Measurements from ENCODE around the gene NDST4. TPM values are rescaled to one million over a fixed set of nuclear protein-coding genes. Genes with fewer than 3 reads are reported as not detected.

The NDST4 gene
- total RNA-seq, 1 donor from 2014 or later = 0.11 TPM

DNA sequence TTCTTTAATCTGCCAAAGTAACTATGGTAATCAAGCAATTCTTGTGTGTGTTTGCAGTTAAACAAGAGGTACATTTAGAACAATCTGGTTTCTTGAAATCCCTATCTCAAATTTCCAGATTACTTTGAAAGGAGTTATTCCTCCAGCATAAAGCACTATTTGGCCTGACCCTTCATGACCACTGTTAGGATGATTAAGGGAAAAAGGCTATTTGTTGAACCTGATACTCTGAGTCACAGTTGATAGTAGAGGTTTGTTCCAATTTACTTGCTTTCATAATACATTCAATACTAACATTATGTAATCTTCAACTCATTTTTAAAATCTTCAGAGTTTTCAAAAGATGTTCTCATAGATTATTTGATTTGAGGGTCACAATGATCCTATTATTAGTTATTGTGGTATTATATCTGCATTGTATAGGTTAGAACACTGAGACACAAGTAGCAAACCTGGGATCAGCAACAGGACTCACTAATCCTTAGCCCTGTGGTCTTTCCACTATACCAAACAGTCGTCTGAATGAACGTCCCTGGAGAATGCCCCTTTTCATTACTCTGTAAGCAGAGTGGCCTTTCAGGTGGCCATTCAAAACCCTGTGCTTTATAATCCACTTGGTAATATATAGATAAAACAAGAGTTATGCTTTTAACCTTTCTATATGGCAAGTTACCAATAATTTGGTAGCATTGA is 8.1 kb upstream of the NDST4 start:
- Histone ChIP-seq H3K9me3 (replicated peaks) (no peaks in the 10 kb centered on the region), H3K36me3 (no peaks in the 10 kb centered on the region), H3K4me1 (no peaks in the 10 kb centered on the region), H3K4me3 (no peak overlapping the region), H3K27me3 (ENCODE audit: low read depth) (no peaks in the 10 kb centered on the region), H3K27ac (replicated peaks) (no peak overlapping the region)
- no peak for DNase-seq
- intact Hi-C loops (cut with micrococcal nuclease) = no loop called here
- TF ChIP-seq, protein P1, sequence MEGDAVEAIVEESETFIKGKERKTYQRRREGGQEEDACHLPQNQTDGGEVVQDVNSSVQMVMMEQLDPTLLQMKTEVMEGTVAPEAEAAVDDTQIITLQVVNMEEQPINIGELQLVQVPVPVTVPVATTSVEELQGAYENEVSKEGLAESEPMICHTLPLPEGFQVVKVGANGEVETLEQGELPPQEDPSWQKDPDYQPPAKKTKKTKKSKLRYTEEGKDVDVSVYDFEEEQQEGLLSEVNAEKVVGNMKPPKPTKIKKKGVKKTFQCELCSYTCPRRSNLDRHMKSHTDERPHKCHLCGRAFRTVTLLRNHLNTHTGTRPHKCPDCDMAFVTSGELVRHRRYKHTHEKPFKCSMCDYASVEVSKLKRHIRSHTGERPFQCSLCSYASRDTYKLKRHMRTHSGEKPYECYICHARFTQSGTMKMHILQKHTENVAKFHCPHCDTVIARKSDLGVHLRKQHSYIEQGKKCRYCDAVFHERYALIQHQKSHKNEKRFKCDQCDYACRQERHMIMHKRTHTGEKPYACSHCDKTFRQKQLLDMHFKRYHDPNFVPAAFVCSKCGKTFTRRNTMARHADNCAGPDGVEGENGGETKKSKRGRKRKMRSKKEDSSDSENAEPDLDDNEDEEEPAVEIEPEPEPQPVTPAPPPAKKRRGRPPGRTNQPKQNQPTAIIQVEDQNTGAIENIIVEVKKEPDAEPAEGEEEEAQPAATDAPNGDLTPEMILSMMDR (IDR thresholded peaks at IDR 0.05; ENCODE audit: borderline replicate concordance) = no peak

DNA sequence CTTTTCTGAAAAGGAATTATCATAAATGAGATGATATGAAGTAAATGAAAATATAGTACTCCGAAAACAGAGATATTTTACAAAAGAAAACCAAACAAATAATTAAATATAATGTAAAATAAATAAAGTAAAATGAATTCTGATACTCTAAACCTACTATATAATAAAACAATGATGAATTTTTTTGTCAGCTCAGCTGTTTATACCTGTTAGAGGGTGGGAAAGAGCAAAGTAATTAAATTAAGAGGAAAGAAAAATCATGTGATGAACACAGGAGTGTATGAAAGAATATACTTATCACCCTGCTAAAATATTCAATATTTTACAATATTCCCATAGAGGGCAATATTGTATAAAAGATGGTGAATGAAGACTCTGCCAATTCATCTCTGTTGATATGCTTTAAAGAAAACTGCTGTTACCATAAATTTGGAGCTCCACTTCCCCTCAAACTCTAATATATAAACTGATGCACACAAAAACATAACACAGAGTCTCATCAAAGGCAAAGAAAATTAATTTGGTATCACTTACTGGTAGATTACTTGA is 6.5 kb upstream of the NDST4 start:
- no peaks in the 10 kb centered on the region for H3K4me1 ChIP-seq
- H3K36me3 ChIP-seq = no peaks in the 10 kb centered on the region
- TF ChIP-seq, protein P1 (IDR thresholded peaks at IDR 0.05; ENCODE audit: borderline replicate concordance) = no peak
- H3K27ac ChIP-seq (replicated peaks) = no peak overlapping the region
- no peaks in the 10 kb centered on the region for H3K27me3 ChIP-seq (ENCODE audit: low read depth)
- intact Hi-C loops (cut with micrococcal nuclease) = no loop called here
- DNase-seq = no peak
- H3K9me3 ChIP-seq (replicated peaks) = no peaks in the 10 kb centered on the region
- no peak overlapping the region for H3K4me3 ChIP-seq

GRCh38 chr4:115117651-115118050 is 4.2 kb upstream of the NDST4 start:
- DNase-seq = no peak
- no peaks in the 10 kb centered on the region for H3K36me3 ChIP-seq
- H3K27ac ChIP-seq (replicated peaks) = no peak overlapping the region
- H3K9me3 ChIP-seq (replicated peaks) = no peaks in the 10 kb centered on the region
- TF ChIP-seq, protein P1 (IDR thresholded peaks at IDR 0.05; ENCODE audit: borderline replicate concordance) = no peak
- no peaks in the 10 kb centered on the region for H3K4me1 ChIP-seq
- no peaks in the 10 kb centered on the region for H3K27me3 ChIP-seq (ENCODE audit: low read depth)
- H3K4me3 ChIP-seq = no peak overlapping the region
- intact Hi-C loops (cut with micrococcal nuclease) = no loop called here

GRCh38 chr4:115110191-115111181 is 2.9 kb downstream of the NDST4 start:
- H3K36me3 ChIP-seq = no peaks in the 10 kb centered on the region
- H3K4me3 ChIP-seq = no peak overlapping the region
- TF ChIP-seq, protein P1 (IDR thresholded peaks at IDR 0.05; ENCODE audit: borderline replicate concordance) = no peak
- intact Hi-C loops (cut with micrococcal nuclease) = no loop called here
- no peaks in the 10 kb centered on the region for H3K9me3 ChIP-seq (replicated peaks)
- H3K4me1 ChIP-seq = no peaks in the 10 kb centered on the region
- no peaks in the 10 kb centered on the region for H3K27me3 ChIP-seq (ENCODE audit: low read depth)
- no peak overlapping the region for H3K27ac ChIP-seq (replicated peaks)
- no peak for DNase-seq

DNA sequence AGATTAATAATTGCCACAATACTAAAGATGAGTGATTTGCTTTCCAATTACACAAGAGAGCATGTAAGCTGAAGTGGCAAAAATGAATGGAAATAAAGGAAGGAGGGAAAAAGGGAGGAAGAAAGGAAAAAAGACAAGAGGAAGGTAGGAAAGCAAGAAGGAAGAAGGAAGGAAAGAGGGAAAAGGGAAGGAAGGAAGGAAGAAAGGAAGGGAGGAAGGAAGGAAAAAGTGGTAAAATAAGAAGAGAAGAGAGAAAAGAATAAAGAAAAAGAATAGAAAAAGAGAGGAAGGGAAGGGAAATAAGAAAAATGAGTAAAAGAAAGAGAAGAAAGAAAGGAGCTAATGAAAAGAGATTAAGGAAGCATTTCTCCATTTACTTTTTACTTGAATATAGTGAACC is 4.6 kb downstream of the NDST4 start:
- no peaks in the 10 kb centered on the region for H3K36me3 ChIP-seq
- H3K27me3 ChIP-seq (ENCODE audit: low read depth) = no peaks in the 10 kb centered on the region
- no peak overlapping the region for H3K27ac ChIP-seq (replicated peaks)
- H3K4me1 ChIP-seq = no peaks in the 10 kb centered on the region
- TF ChIP-seq, protein P1 (IDR thresholded peaks at IDR 0.05; ENCODE audit: borderline replicate concordance) = no peak
- intact Hi-C loops (cut with micrococcal nuclease) = no loop called here
- H3K4me3 ChIP-seq = no peak overlapping the region
- H3K9me3 ChIP-seq (replicated peaks) = no peaks in the 10 kb centered on the region
- no peak for DNase-seq
